HEK293 (cell line): ENCODE results near the gene ENDOV.

Source experiments
- CTCF ChIA-PET: fragments of 350-600 bp; formaldehyde crosslinking; extraction: SDS; loops from one replicate; lab custom pipeline; 2021; ENCODE audit warnings: antibody characterized with exemption; lab: Yijun Ruan, JAX
- POLR2A ChIA-PET: fragments of 300-600 bp; formaldehyde crosslinking; extraction: SDS; loops from one replicate; lab custom pipeline; 2020; ENCODE audit warnings: antibody characterized with exemption, inconsistent platforms; lab: Yijun Ruan, JAX
- H3K27ac ChIP-seq: fragments of 200-500 bp; sonication (Bioruptor generic); 2 replicates; pipeline ENCODE4 v1.5.1; 2014; ENCODE audit warnings: low read depth, low read length, control low read depth, inconsistent platforms; ENCODE audit errors: extremely low read depth
- H3K36me3 ChIP-seq, 2 experiments: fragments of 200-500 bp in 1 of 2; sonication (Bioruptor generic) in 1 of 2; 1 replicate in 1 of 2; 2 replicates in 1 of 2; pipeline ENCODE4 v1.5.1; 2014 to 2017; ENCODE audit warnings: inconsistent platforms in 2 of 2, low read length in 2 of 2; ENCODE audit not compliant: control insufficient read depth in 2 of 2, insufficient read depth in 1 of 2
- H3K4me1 ChIP-seq: fragments of 200-500 bp; sonication (Bioruptor generic); 2 replicates; pipeline ENCODE4 v1.5.1; 2014; ENCODE audit warnings: mild to moderate bottlenecking, low read length, inconsistent platforms; ENCODE audit not compliant: control insufficient read depth, insufficient read depth
- H3K4me3 ChIP-seq: 2 replicates; pipeline ENCODE4 v1.5.1; 2011; ENCODE audit warnings: low read depth, mild to moderate bottlenecking, control low read depth, low read length, moderate library complexity
- H3K9me3 ChIP-seq: fragments of 200-500 bp; sonication (Bioruptor generic); 2 replicates; pipeline ENCODE4 v1.5.1; 2014; ENCODE audit warnings: low read depth, low read length, inconsistent platforms; ENCODE audit not compliant: control insufficient read depth, insufficient read depth
- AEBP2 ChIP-seq: fragments of 450-650 bp; formaldehyde crosslinking; IDR thresholded peaks from 2 replicates; pipeline ENCODE4 v1.5.1; 2016; ENCODE audit warnings: missing biosample characterization, missing genetic modification characterization, borderline replicate concordance
- FEZF1 ChIP-seq: fragments of 450-650 bp; formaldehyde crosslinking; IDR thresholded peaks from 2 replicates; pipeline ENCODE4 v1.5.1; 2016; ENCODE audit warnings: missing biosample characterization, missing genetic modification characterization
- GLI2 ChIP-seq: fragments of 450-650 bp; formaldehyde crosslinking; IDR thresholded peaks from 2 replicates; pipeline ENCODE4; 2017; ENCODE audit warnings: missing biosample characterization, missing genetic modification characterization, low read depth, borderline replicate concordance
- HOXA7 ChIP-seq: sonication (generic); formaldehyde crosslinking; IDR thresholded peaks from 2 replicates; pipeline ENCODE4 v1.8.1; 2022; ENCODE audit warnings: missing genetic modification reagents, borderline replicate concordance
- HOXC10 ChIP-seq: sonication (generic); formaldehyde crosslinking; IDR thresholded peaks from 2 replicates; pipeline ENCODE4 v1.8.1; 2023; ENCODE audit warnings: mild to moderate bottlenecking, missing genetic modification reagents
- KLF17 ChIP-seq: fragments of 450-650 bp; formaldehyde crosslinking; IDR thresholded peaks from 2 replicates; pipeline ENCODE4 v1.5.1; 2016; ENCODE audit warnings: missing biosample characterization, missing genetic modification characterization
- MEIS1 ChIP-seq: sonication (generic); formaldehyde crosslinking; IDR thresholded peaks from 2 replicates; pipeline ENCODE4 v1.8.1; 2022; ENCODE audit warnings: missing genetic modification reagents, mild to moderate bottlenecking, borderline replicate concordance
- PATZ1 ChIP-seq: fragments of 450-650 bp; formaldehyde crosslinking; IDR thresholded peaks from 2 replicates; pipeline ENCODE4 v1.5.1; 2016; ENCODE audit warnings: missing biosample characterization, missing genetic modification characterization
- RBAK ChIP-seq: fragments of 450-650 bp; formaldehyde crosslinking; IDR thresholded peaks from 2 replicates; pipeline ENCODE4 v1.5.1; 2016; ENCODE audit warnings: missing biosample characterization, missing genetic modification characterization
- REST ChIP-seq: fragments of 450-650 bp; formaldehyde crosslinking; IDR thresholded peaks from 2 replicates; pipeline ENCODE4 v1.5.1; 2016; ENCODE audit warnings: missing biosample characterization, missing genetic modification characterization
- ZBTB17 ChIP-seq: fragments of 450-650 bp; formaldehyde crosslinking; IDR thresholded peaks from 2 replicates; pipeline ENCODE4 v1.5.1; 2016; ENCODE audit warnings: missing biosample characterization, missing genetic modification characterization
- ZNF133 ChIP-seq: fragments of 450-650 bp; formaldehyde crosslinking; IDR thresholded peaks from 2 replicates; pipeline ENCODE4 v1.5.1; 2016; ENCODE audit warnings: missing biosample characterization, missing genetic modification characterization
- ZNF2 ChIP-seq: fragments of 450-650 bp; formaldehyde crosslinking; IDR thresholded peaks from 2 replicates; pipeline ENCODE4 v1.5.1; 2016; ENCODE audit warnings: missing biosample characterization, missing genetic modification characterization
- ZNF311 ChIP-seq: fragments of 450-650 bp; formaldehyde crosslinking; IDR thresholded peaks from 2 replicates; pipeline ENCODE4 v1.5.1; 2017; ENCODE audit warnings: missing biosample characterization, missing genetic modification characterization, borderline replicate concordance
- ZNF488 ChIP-seq: fragments of 450-650 bp; formaldehyde crosslinking; IDR thresholded peaks from 2 replicates; pipeline ENCODE4 v1.5.1; 2016; ENCODE audit warnings: missing biosample characterization, missing genetic modification characterization
- ZNF513 ChIP-seq: fragments of 450-650 bp; IDR thresholded peaks from 2 replicates; pipeline ENCODE4 v1.5.1; 2018; ENCODE audit warnings: missing biosample characterization, missing genetic modification characterization
- ZNF548 ChIP-seq: fragments of 450-650 bp; formaldehyde crosslinking; IDR thresholded peaks from 2 replicates; pipeline ENCODE4 v1.5.1; 2016; ENCODE audit warnings: missing biosample characterization, missing genetic modification characterization
- ZNF596 ChIP-seq: fragments of 450-650 bp; IDR thresholded peaks from 2 replicates; pipeline ENCODE4 v1.5.0; 2018; ENCODE audit warnings: missing biosample characterization, mild to moderate bottlenecking, missing genetic modification characterization, moderate library complexity
- ZNF624 ChIP-seq: fragments of 450-650 bp; formaldehyde crosslinking; IDR thresholded peaks from 2 replicates; pipeline ENCODE4 v1.5.1; 2017; ENCODE audit warnings: missing biosample characterization, missing genetic modification characterization
- ZNF654 ChIP-seq: fragments of 450-650 bp; formaldehyde crosslinking; IDR thresholded peaks from 2 replicates; pipeline ENCODE4 v1.5.1; 2016; ENCODE audit warnings: low read depth, missing biosample characterization, missing genetic modification characterization
- ZNF670 ChIP-seq: fragments of 450-650 bp; formaldehyde crosslinking; IDR thresholded peaks from 2 replicates; pipeline ENCODE4 v1.5.1; 2016; ENCODE audit warnings: missing biosample characterization, missing genetic modification characterization, low read depth
- ZNF837 ChIP-seq: fragments of 450-650 bp; formaldehyde crosslinking; IDR thresholded peaks from 2 replicates; pipeline ENCODE4 v1.5.1; 2016; ENCODE audit warnings: missing biosample characterization, missing genetic modification characterization
- ZSCAN30 ChIP-seq: fragments of 450-650 bp; IDR thresholded peaks from 2 replicates; pipeline ENCODE4 v1.5.1; 2018; ENCODE audit warnings: missing biosample characterization, mild to moderate bottlenecking, missing genetic modification characterization, moderate library complexity

The ENDOV gene

GRCh38 chr17:80433916-80434666, 19.1 kb downstream of the ENDOV start (continued):
- no peak for TF ChIP-seq RBAK

GRCh38 chr17:80437532-80437931, 22.6 kb downstream of the ENDOV start:
- no peaks in the 10 kb centered on the region for H3K4me1 ChIP-seq
- ChIA-PET POLR2A (no interaction called here), CTCF (interaction anchor here (0.6 to 3.3 kb wide), 3 partner anchors 17 to 138 kb away, joined by 3 to 13 read pairs (median 3); no protein-coding TSS in a partner anchor)
- H3K36me3 ChIP-seq: no peaks in the 10 kb centered on the region
- H3K27ac ChIP-seq: no peak overlapping the region
- no peak overlapping the region for H3K4me3 ChIP-seq
- H3K9me3 ChIP-seq: no peaks in the 10 kb centered on the region
- TF ChIP-seq MEIS1 (CRISPR knock-in tag) (no peak), ZNF488 (no peak), KLF17 (tag by site-specific recombination) (no peak), ZNF654 (tag by site-specific recombination) (no peak), ZNF596 (no peak), ZSCAN30 (no peak), ZNF133 (no peak), ZNF513 (no peak), RBAK (no peak), ZNF2 (no peak), ZNF670 (tag by site-specific recombination) (no peak)

GRCh38 chr17:80438806-80439205, 23.8 kb downstream of the ENDOV start:
- POLR2A ChIA-PET: no interaction called here
- TF ChIP-seq FEZF1: no peak
- TF ChIP-seq AEBP2: no peak
- TF ChIP-seq ZNF311 (tag by site-specific recombination): no peak
- TF ChIP-seq ZNF548 (tag by site-specific recombination): no peak
- TF ChIP-seq ZNF624 (tag by site-specific recombination): no peak
- TF ChIP-seq PATZ1 (tag by site-specific recombination): no peak
- TF ChIP-seq ZNF837: no peak
- no peak for TF ChIP-seq GLI2 (tag by site-specific recombination)
- TF ChIP-seq ZBTB17: no peak
- TF ChIP-seq HOXC10 (CRISPR knock-in tag): no peak
- no peak for TF ChIP-seq REST (tag by site-specific recombination)
- no peak for TF ChIP-seq HOXA7

More at GRCh38 chr17:80438806-80439205, 23.8 kb downstream of the ENDOV start:
- Histone ChIP-seq H3K36me3 (no peaks in the 10 kb centered on the region), H3K9me3 (no peaks in the 10 kb centered on the region), H3K27ac (no peak overlapping the region), H3K4me1 (no peaks in the 10 kb centered on the region), H3K4me3 (no peak overlapping the region)
- CTCF ChIA-PET: interaction anchor here (0.5 to 3.3 kb wide), 3 partner anchors 11 to 137 kb away, joined by 3 to 13 read pairs (median 12); no protein-coding TSS in a partner anchor
